Activated CD8-positive, alpha-beta memory T cell treated with anti-CD3 and anti-CD28 coated beads, Interleukin-2, amount 50 U/mL, for 4 hours (primary cell): ENCODE results near the gene PPP1R18.
A peak's percentile ranks its signal among the peaks of the same experiment; 100 is the strongest.
"Not testable (repeated sequence)": the region's sequence is repeated elsewhere in the genome, so short reads cannot be mapped to it uniquely, and the experiment has no call there.

ENCODE experiments used
- DNase-seq: peaks from one replicate; pipeline ENCODE4 v3.0.0-alpha.2; 2020

PPP1R18 gene

GRCh38 chr6:30686009-30686907 lies at the start of gene PPP1R18:
TSS of gene PPP1R18 (minus strand) at chr6:30686645. CDS start at chr6:30686018, 627 bp downstream.
- DNase-seq: peak; percentile 82

- DNase-seq: no peak
These were observed 49.3 kb upstream of the PPP1R18 start for GRCh38 chr6:30735668-30736314.

GRCh38 chr6:30732237-30732943 lies 45.9 kb upstream of the PPP1R18 start:
- no peak for DNase-seq

- peak; percentile 85 for DNase-seq
These were observed 44.4 kb upstream of the PPP1R18 start for GRCh38 chr6:30730601-30731435.

- no peak for DNase-seq
These were observed 41.6 kb upstream of the PPP1R18 start for GRCh38 chr6:30727920-30728553.

GRCh38 chr6:30726506-30727413 lies 40.3 kb upstream of the PPP1R18 start:
- no peak for DNase-seq

GRCh38 chr6:30725713-30726505 lies 39.5 kb upstream of the PPP1R18 start:
- no peak for DNase-seq

GRCh38 chr6:30724906-30725667 lies 38.6 kb upstream of the PPP1R18 start:
- DNase-seq: no peak

GRCh38 chr6:30723843-30724741 lies 37.6 kb upstream of the PPP1R18 start:
- not testable (repeated sequence) for DNase-seq

- not testable (repeated sequence) for DNase-seq
These were observed 36.9 kb upstream of the PPP1R18 start for GRCh38 chr6:30723159-30723842.

GRCh38 chr6:30722280-30723112 lies 36.1 kb upstream of the PPP1R18 start:
- peak; percentile 87 for DNase-seq

GRCh38 chr6:30722025-30722279 lies 35.5 kb upstream of the PPP1R18 start:
- not testable (repeated sequence) for DNase-seq

- peak; percentile 99 for DNase-seq
These were observed 35.0 kb upstream of the PPP1R18 start for GRCh38 chr6:30721198-30722024.

- DNase-seq: peak; percentile 61
These were observed 34.3 kb upstream of the PPP1R18 start for GRCh38 chr6:30720738-30721197.
